Measurements from ENCODE around the gene TYW1B.

DNA sequence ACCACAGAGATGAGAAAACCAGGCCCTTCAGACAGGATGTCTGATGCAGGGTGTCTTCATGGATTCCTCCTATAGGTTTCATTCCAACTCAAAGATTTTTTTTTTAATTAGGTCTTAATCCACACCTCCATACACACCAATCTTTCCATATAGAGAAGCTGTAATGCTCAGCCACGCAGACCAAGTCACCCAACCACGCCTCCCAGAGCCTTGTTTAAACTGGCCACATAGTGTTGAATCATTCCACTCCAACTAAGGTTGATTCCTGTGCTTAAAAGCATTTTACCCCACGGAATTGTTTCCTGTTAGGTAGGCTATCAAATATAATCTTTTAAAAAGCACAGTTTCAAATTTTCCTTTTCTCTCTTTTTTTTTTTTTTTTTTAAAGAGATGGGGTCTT lies 153.6 kb downstream of the TYW1B start:
- TF ChIP-seq EZH2 (IDR thresholded peaks at IDR 0.05; ENCODE audit: low read length, missing control alignments) (no peak), CTCF (conservative IDR thresholded peaks at IDR 0.05 in 1 of 2, IDR thresholded peaks at IDR 0.05 in 1 of 2; ENCODE audit: low read depth in 1 of 2, low read length in 2 of 2) (no peak)

All from fibroblast of lung (primary cell).